Testis (tissue), 3 donors: ENCODE data around the gene HOXA3. TPM values are rescaled to one million over a fixed set of nuclear protein-coding genes. Genes with fewer than 3 reads are reported as not detected.

Experiments
- DNase-seq: peaks from one replicate; pipeline ENCODE4 v3.0.0-alpha.2; 2019
- H3K27ac ChIP-seq, 2 donors: fragments of 200-600 bp; sonication (generic); one replicate each; pipeline ENCODE4 v1.5.1; 2019
- H3K27me3 ChIP-seq: fragments of 200-600 bp; sonication (generic); one replicate; pipeline ENCODE4 v1.5.1; 2019
- H3K36me3 ChIP-seq: fragments of 200-600 bp; sonication (generic); one replicate; pipeline ENCODE4 v1.5.1; 2017; ENCODE audit warnings: low read depth; ENCODE audit errors: missing control alignments
- H3K4me1 ChIP-seq: fragments of 200-600 bp; sonication (generic); one replicate; pipeline ENCODE4 v1.5.1; 2019
- H3K4me3 ChIP-seq, 2 donors: fragments of 200-600 bp; sonication (generic); one replicate each; pipeline ENCODE4 v1.5.1; 2017 to 2019
- H3K9me3 ChIP-seq: fragments of 200-600 bp; sonication (generic); one replicate; pipeline ENCODE4 v1.5.1; 2017
- CTCF ChIP-seq, 3 experiments: fragments of 450-650 bp in 2 of 3; fragments of 200-600 bp in 1 of 3; sonication (generic) in 1 of 3; IDR thresholded peaks; one replicate each; pipeline ENCODE4 v1.5.1; 2016 to 2019; ENCODE audit warnings: antibody characterized with exemption in 3 of 3, mild to moderate bottlenecking in 2 of 3, moderate library complexity in 1 of 3
- POLR2A ChIP-seq: fragments of 450-650 bp; IDR thresholded peaks from one replicate; pipeline ENCODE4 v1.6.1; 2017; ENCODE audit warnings: antibody characterized with exemption, mild to moderate bottlenecking, moderate library complexity
- WGBS, 2 donors: methylation state at CpG; one replicate each; pipeline ENCODE4 v1.1.5; 2018; 5-methylcytosine and 5-hydroxymethylcytosine counted together
- intact Hi-C: fragments of 100-400 bp; cut with DNase I; formaldehyde crosslinking; loops from one replicate; pipeline ENCODE4 v1.15.1; 2023; ENCODE audit warnings: low total_unique reads
- polyA plus RNA-seq: library from polyadenylated mRNA; stranded (reverse); fragments of 350-450 nt; fragmentation: Illumina TruSeq; extraction: RNeasy Lipid Tissue Mini Kit (QIAGEN cat#74804); gene quantifications from one replicate; pipeline ENCODE4 v1.2.3, GENCODE V29; 2014; ENCODE audit warnings: low read depth, low replicate concordance; ENCODE audit not compliant: insufficient read depth
- total RNA-seq, 2 donors: library from RNA; depleted of rRNA; stranded (reverse); fragments of >200 nt; gene quantifications; one replicate each; pipeline ENCODE4 v1.2.3, GENCODE V29; 2016

The HOXA3 gene
- total and polyA plus RNA-seq, 3 donors from 2014 or later = 0.93 to 2.8 (median 2.4) TPM

- Histone ChIP-seq H3K9me3 (no peaks in the 10 kb centered on the region), H3K4me1 (no peaks in the 10 kb centered on the region), H3K27me3 (no peaks in the 10 kb centered on the region), H3K27ac (no peak overlapping the region), H3K4me3 (no peak overlapping the region), H3K36me3 (no peaks in the 10 kb centered on the region)
- intact Hi-C loops = no loop called here
- DNase-seq = no peak
- TF ChIP-seq CTCF (IDR thresholded peaks at IDR 0.05) (no peak), POLR2A (no peak)
- 47 to 58% methylated on average over 8 of the region's 8 CpGs for WGBS, 2 donors
Observed at GRCh38 chr7:27100694-27101170, 51.7 kb downstream of the HOXA3 start.

- DNase-seq = no peak
- Histone ChIP-seq H3K27me3 (no peaks in the 10 kb centered on the region), H3K4me1 (no peaks in the 10 kb centered on the region), H3K4me3 (no peak overlapping the region), H3K9me3 (no peaks in the 10 kb centered on the region), H3K36me3 (no peaks in the 10 kb centered on the region), H3K27ac (no peak overlapping the region)
- 56 to 65% methylated on average over 8 of the region's 8 CpGs for WGBS, 2 donors
- intact Hi-C loops = no loop called here
- TF ChIP-seq CTCF (IDR thresholded peaks at IDR 0.05) = no peak
- TF ChIP-seq POLR2A = no peak
Observed at GRCh38 chr7:27099453-27100370, 52.7 kb downstream of the HOXA3 start.

GRCh38 chr7:27098578-27099451, 53.6 kb downstream of the HOXA3 start:
- Histone ChIP-seq H3K27me3 (no peaks in the 10 kb centered on the region), H3K4me3 (no peak overlapping the region), H3K4me1 (no peaks in the 10 kb centered on the region), H3K9me3 (no peaks in the 10 kb centered on the region), H3K27ac (no peak overlapping the region), H3K36me3 (no peaks in the 10 kb centered on the region)
- no peak for TF ChIP-seq CTCF (IDR thresholded peaks at IDR 0.05)
- no peak for TF ChIP-seq POLR2A
- WGBS, 2 donors = 7 to 12% methylated on average over 38 of the region's 38 CpGs
- intact Hi-C loops = no loop called here
- DNase-seq = no peak

- 12 to 13% methylated on average over 25 to 35 of the region's 35 CpGs for WGBS, 2 donors
- Histone ChIP-seq H3K9me3 (no peaks in the 10 kb centered on the region), H3K27me3 (no peaks in the 10 kb centered on the region), H3K4me3 (no peak overlapping the region), H3K4me1 (no peaks in the 10 kb centered on the region), H3K27ac (no peak overlapping the region), H3K36me3 (no peaks in the 10 kb centered on the region)
- TF ChIP-seq POLR2A = no peak
- TF ChIP-seq CTCF (IDR thresholded peaks at IDR 0.05) = no peak
- no peak for DNase-seq
- intact Hi-C loops = no loop called here
Observed at GRCh38 chr7:27097686-27098577, 54.5 kb downstream of the HOXA3 start.
